IPS DF 6.9 (cell line): ENCODE data around the gene IER3.
"Not testable (repeated sequence)": the region's sequence is repeated elsewhere in the genome, so short reads cannot be mapped to it uniquely, and the experiment has no call there.

Source experiments
- DNase-seq: peaks from one replicate; pipeline ENCODE4 v3.0.0-alpha.2; 2013; ENCODE audit warnings: low read depth, low spot score
- H3K27ac ChIP-seq: one replicate; pipeline ENCODE4 v1.5.1; 2013; ENCODE audit warnings: low read length, control low read depth
- H3K27me3 ChIP-seq: 2 replicates; pipeline ENCODE4 v1.6.1; 2013; ENCODE audit warnings: mild to moderate bottlenecking, low read length; ENCODE audit not compliant: control insufficient read depth, insufficient read depth
- H3K36me3 ChIP-seq: 2 replicates; pipeline ENCODE4 v1.6.1; 2013; ENCODE audit warnings: low read length; ENCODE audit not compliant: control insufficient read depth, insufficient read depth
- H3K4me1 ChIP-seq: 2 replicates; pipeline ENCODE4 v1.6.1; 2013; ENCODE audit warnings: low read length; ENCODE audit not compliant: control insufficient read depth, insufficient read depth
- H3K4me3 ChIP-seq: 2 replicates; pipeline ENCODE4 v1.5.1; 2013; ENCODE audit warnings: mild to moderate bottlenecking, low read length
- H3K9me3 ChIP-seq: 2 replicates; pipeline ENCODE4 v1.6.1; 2013; ENCODE audit warnings: low read length, inconsistent platforms; ENCODE audit not compliant: control insufficient read depth, insufficient read depth
- WGBS: extraction: QIAGEN DNeasy Blood & Tissue Kit; methylation state at CpG from one replicate; pipeline ENCODE4 v1.1.7; 2013; ENCODE audit warnings: mixed read lengths, missing lambda C conversion rate; ENCODE audit not compliant: insufficient read length, insufficient coverage; 5-methylcytosine and 5-hydroxymethylcytosine counted together

IER3 gene

DNA sequence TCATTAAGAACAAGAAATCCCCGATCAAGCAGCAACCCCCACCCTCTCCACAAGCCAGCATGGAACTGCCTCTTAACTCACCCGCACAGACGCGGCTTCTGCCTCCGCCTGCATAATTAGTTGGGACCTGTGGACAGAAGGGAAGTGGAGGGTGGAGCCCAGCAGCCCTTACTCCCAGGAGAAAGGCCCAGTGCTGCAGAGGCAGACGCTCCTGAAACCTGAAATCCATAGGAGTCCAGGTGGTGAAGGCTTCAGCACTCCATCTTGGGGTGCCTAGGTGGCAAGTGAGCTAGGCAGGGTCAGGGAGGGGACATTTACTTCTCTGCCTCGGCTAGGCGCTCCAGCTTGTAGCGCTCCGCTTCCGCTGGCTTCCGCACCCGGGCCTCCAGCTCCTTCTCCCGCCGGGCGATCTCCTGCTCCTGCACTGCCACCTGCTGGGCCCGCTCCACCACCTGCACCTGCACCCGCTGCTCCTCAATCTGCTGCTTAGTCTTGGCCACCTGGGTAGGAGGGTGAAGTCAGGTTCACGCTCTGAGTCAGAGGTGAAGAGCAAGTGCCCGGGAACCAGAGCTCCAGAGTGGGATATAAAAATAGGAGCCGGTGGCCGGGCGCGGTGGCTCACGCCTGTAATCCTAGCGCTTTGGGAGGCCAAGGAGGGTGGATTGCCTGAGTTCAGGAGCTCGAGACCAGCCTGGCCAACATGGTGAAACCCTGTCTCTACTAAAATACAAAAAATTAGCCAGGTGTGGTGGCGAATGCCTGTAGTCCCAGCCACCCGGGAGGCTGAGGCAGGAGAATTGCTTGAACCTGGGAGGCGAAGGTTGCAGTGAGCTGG is 13.5 kb downstream of the IER3 start:
- no peak for DNase-seq

DNA sequence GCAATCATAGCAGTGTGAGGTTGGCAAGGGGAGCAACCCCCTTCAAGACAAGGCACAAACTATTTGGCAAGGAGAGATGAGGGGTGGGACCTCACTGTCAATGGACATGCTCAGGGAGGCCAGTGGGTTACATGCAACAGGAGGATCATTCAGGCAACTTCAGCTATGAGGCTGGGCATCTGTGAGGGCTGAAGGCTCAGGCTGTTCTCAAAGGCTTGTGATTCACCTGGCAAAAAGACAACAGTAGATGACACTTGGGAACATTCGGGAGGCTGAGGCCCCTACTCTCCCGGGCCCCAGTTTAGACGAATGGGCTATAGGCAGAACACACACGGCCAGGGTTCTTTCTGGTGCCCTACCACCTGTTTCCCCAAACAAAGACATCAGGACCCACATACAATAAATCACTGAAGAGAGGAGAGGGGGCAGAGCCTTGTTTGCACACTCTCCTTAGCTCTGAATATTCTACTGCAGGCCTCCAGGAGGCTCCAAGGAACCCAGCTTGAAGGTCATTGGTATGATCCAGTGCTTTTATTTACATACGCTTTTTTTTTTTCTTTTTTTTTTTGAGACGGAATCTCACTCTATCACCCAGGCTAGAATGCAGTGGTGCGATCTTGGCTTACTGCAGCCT is 16.3 kb downstream of the IER3 start:
- DNase-seq: no peak
- H3K9me3 ChIP-seq: no peaks in the 10 kb centered on the region
- H3K36me3 ChIP-seq: peaks cover 20% of the 10 kb centered on the region
- no CpG with 5 or more reads among the region's 7 CpGs for WGBS
- H3K4me1 ChIP-seq: 0 out of 2 replicates have a peak, but pooled peaks cover 2% of the 10 kb centered on the region
- H3K4me3 ChIP-seq: no peak overlapping the region
- H3K27ac ChIP-seq: no peak overlapping the region
- H3K27me3 ChIP-seq: no peaks in the 10 kb centered on the region

More for the DNA sequence above, 13.5 kb downstream of the IER3 start:
- Histone ChIP-seq H3K4me1 (no peaks in the 10 kb centered on the region), H3K27me3 (no peaks in the 10 kb centered on the region), H3K9me3 (no peaks in the 10 kb centered on the region), H3K27ac (no peak overlapping the region), H3K4me3 (no peak overlapping the region), H3K36me3 (peaks cover 4% of the 10 kb centered on the region)
- no CpG with 5 or more reads among the region's 30 CpGs for WGBS

DNA sequence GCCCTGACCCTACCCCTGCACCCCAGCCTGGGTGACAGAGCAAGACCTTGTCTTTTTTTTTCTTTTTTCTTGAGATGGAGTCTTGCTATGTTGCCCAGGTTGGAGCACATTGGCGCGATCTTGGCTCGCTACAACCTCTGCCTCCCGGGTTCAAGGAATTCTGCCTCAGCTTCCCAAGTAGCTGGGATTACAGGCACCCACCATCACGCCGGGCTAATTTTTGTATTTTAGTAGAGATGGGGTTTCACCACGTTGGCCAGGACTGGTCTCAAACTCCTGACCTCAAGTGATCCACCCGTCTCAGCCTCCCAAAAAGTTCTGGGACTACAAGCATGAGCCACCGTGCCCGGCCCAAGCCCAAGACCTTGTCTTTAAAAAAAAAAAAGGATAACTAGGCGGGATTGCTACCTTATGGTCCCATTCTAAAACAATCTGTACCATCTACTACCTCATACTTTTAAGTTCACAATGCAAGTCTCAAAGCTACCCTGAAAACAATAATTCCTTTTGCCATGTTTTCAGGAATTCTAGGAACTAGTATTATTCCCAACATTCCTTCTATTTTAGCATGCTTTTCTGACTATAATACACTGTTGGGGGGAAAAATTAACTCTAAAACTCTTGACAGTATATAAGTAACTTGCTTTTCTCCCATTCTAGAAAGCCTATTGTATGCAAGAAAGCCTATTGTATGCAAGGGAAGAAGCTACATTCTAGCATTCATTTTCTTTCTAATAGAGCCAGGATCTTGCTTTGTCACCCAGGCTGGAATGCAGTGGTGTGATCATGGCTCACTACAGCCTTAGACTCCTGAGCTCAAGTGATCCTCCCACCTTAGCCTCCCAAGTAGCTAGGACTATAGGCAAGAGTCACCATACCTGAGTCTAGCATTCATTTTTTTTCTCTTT is 17.6 kb downstream of the IER3 start:
- H3K27ac ChIP-seq: no peak overlapping the region
- no CpG with 5 or more reads among the region's 11 CpGs for WGBS
- no peak for DNase-seq
- no peak overlapping the region for H3K4me3 ChIP-seq
- no peaks in the 10 kb centered on the region for H3K27me3 ChIP-seq
- 0 out of 2 replicates have a peak, but pooled peaks cover 2% of the 10 kb centered on the region for H3K4me1 ChIP-seq
- no peaks in the 10 kb centered on the region for H3K9me3 ChIP-seq
- peaks cover 29% of the 10 kb centered on the region for H3K36me3 ChIP-seq

DNA sequence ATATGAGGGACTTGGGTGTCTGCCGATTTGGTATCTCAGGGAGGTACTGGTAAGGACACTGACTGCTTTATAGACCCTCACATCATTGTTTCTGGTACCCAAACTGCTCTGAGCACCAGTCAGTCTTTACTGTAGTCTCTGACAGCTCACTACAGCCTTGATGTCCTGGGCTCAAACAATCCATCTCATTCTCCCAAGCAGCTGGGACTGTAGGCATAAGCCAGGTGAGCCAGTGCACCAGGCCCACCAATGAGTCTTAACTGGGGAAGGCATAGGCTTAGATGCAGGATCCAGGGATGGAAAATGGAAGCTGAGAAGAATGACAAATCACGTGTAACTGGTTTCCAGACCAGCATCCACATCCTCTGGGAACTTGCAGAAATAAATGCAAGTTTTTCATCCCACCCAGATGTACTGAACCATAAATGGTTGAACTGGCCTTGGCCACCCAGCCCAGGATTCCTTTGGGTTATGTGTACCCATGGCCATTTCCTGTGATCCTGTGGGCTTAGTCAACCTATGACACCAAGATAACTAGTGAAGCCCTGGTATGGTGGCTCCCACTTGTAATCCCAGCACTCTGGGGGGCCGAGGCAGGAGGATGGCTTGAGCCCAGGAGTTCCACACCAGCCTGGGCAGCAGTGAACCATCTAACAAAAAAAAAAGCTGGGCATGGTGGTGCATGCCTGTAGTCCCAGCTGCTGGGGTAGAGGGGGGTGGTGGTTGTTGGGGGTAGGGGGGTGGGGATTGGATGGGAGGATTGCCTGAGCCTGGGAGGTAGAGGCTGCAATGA is 18.4 kb downstream of the IER3 start:
- no peak overlapping the region for H3K4me3 ChIP-seq
- no peak for DNase-seq
- peaks cover 32% of the 10 kb centered on the region for H3K36me3 ChIP-seq
- H3K27me3 ChIP-seq: no peaks in the 10 kb centered on the region
- H3K27ac ChIP-seq: no peak overlapping the region
- WGBS: no CpG with 5 or more reads among the region's 3 CpGs
- no peaks in the 10 kb centered on the region for H3K9me3 ChIP-seq
- H3K4me1 ChIP-seq: 0 out of 2 replicates have a peak, but pooled peaks cover 2% of the 10 kb centered on the region

DNA sequence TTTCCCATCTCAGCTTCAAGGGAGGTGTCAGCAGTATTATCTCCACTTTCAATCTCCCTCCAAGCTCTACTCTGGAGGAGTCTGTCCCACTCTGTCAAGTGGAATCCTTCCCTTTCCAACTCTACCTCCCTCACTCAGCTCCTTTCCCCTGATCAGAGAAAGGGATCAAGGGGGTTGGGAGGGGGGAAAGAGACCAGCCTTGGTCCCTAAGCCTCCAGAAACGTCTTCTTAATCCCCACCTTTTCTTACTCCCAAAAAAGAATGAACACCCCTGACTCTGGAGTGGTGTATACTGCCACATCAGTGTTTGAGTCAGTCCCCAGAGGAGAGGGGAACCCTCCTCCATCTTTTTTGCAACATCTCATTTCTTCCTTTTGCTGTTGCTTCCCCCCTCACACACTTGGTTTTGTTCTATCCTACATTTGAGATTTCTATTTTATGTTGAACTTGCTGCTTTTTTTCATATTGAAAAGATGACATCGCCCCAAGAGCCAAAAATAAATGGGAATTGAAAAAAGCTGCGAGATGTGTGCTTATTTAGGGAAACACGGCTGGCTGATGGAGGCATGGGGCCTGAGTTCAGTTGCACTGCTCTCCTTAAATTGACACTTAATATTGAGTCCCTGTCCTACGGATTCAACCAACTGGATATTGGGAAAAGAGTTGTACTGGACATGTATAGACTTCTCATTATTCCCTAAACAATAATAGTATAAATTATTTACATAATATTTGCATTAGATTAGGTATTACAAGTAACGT is 19.3 kb downstream of the IER3 start:
- no peak for DNase-seq
- no CpG with 5 or more reads among the region's 6 CpGs for WGBS
- no peaks in the 10 kb centered on the region for H3K27me3 ChIP-seq
- no peak overlapping the region for H3K27ac ChIP-seq
- no peak overlapping the region for H3K4me3 ChIP-seq
- 0 out of 2 replicates have a peak, but pooled peaks cover 2% of the 10 kb centered on the region for H3K4me1 ChIP-seq
- H3K9me3 ChIP-seq: no peaks in the 10 kb centered on the region
- H3K36me3 ChIP-seq: peaks cover 32% of the 10 kb centered on the region

DNA sequence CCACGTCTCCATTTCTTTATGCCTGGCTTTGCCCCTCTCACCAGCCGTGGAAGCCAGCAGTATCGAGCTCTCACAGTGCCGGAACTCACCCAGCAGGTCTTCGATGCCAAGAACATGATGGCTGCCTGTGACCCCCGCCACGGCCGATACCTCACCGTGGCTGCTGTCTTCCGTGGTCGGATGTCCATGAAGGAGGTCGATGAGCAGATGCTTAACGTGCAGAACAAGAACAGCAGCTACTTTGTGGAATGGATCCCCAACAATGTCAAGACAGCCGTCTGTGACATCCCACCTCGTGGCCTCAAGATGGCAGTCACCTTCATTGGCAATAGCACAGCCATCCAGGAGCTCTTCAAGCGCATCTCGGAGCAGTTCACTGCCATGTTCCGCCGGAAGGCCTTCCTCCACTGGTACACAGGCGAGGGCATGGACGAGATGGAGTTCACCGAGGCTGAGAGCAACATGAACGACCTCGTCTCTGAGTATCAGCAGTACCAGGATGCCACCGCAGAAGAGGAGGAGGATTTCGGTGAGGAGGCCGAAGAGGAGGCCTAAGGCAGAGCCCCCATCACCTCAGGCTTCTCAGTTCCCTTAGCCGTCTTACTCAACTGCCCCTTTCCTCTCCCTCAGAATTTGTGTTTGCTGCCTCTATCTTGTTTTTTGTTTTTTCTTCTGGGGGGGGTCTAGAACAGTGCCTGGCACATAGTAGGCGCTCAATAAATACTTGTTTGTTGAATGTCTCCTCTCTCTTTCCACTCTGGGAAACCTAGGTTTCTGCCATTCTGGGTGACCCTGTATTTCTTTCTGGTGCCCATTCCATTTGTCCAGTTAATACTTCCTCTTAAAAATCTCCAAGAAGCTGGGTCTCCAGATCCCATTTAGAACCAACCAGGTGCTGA is 20.3 kb downstream of the IER3 start:
- not testable (repeated sequence) for H3K4me3 ChIP-seq, H3K9me3 ChIP-seq, DNase-seq, H3K4me1 ChIP-seq, H3K27me3 ChIP-seq, H3K27ac ChIP-seq
- no CpG with 5 or more reads among the region's 29 CpGs for WGBS
- H3K36me3 ChIP-seq: peaks cover 32% of the 10 kb centered on the region

DNA sequence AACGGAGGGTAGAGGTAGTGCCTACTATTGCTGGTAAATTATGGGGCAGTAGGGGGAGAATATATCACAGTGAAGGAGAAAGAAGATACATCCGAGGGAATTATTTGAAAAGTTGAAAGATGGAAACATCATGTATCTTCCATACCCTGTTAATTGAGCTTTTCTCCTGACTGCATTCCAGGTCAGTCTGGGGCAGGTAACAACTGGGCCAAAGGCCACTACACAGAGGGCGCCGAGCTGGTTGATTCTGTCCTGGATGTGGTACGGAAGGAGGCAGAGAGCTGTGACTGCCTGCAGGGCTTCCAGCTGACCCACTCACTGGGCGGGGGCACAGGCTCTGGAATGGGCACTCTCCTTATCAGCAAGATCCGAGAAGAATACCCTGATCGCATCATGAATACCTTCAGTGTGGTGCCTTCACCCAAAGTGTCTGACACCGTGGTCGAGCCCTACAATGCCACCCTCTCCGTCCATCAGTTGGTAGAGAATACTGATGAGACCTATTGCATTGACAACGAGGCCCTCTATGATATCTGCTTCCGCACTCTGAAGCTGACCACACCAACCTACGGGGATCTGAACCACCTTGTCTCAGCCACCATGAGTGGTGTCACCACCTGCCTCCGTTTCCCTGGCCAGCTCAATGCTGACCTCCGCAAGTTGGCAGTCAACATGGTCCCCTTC is 21.0 kb downstream of the IER3 start:
- DNase-seq, H3K27me3 ChIP-seq, H3K4me1 ChIP-seq, H3K9me3 ChIP-seq, H3K27ac ChIP-seq, H3K4me3 ChIP-seq: not testable (repeated sequence)
- H3K36me3 ChIP-seq: peaks cover 32% of the 10 kb centered on the region
- WGBS: no CpG with 5 or more reads among the region's 16 CpGs

DNA sequence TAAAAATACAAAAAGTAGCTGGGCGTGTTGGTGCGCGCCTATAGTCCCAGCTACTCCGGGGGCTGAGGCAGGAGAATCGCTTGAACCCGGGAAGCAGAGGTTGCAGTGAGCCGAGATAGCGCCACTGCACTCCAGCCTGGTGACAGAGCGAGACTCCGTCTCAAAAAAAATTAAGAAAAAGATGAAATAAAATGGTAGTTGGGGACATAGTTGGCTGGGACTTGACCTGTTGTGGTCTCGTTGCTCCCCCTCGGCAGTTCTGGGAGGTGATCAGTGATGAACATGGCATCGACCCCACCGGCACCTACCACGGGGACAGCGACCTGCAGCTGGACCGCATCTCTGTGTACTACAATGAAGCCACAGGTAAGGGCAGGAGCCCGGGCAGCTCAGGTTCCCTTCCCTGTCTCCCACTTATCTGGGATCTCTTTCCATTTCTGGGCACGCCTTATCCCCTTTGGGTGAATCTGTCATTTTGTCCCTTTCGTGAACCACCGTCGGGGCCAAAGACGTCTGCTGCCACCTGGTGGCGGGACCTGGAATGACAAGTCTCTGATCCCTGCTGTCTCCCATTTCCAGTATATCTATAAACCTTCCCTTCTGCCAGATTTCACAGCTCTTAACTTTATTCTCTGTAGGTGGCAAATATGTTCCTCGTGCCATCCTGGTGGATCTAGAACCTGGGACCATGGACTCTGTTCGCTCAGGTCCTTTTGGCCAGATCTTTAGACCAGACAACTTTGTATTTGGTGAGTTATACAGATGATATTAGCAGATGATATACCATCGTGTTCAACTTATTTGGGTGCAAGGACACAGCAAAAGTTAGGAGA is 21.9 kb downstream of the IER3 start:
- no CpG with 5 or more reads among the region's 27 CpGs for WGBS
- no peak for DNase-seq
- H3K4me1 ChIP-seq: 0 out of 2 replicates have a peak, but pooled peaks cover 2% of the 10 kb centered on the region
- H3K9me3 ChIP-seq: no peaks in the 10 kb centered on the region
- peak overlapping the region; percentile 84; the same call in 1 of the 2 replicates for H3K4me3 ChIP-seq
- peaks cover 32% of the 10 kb centered on the region for H3K36me3 ChIP-seq
- no peaks in the 10 kb centered on the region for H3K27me3 ChIP-seq
- no peak overlapping the region for H3K27ac ChIP-seq
